SK-N-MC (cell line): ENCODE results near the gene VWA5A.

Source experiments
- EZH2 ChIP-seq: fragments of 200-600 bp; sonication (generic); IDR thresholded peaks from one replicate; pipeline ENCODE4 v1.6.1; 2017; ENCODE audit warnings: antibody characterized with exemption
- FOXP2 ChIP-seq: optimal IDR thresholded peaks from 2 replicates; pipeline ENCODE3; 2011; ENCODE audit warnings: mild to moderate bottlenecking, moderate library complexity; ENCODE audit not compliant: insufficient read depth; ENCODE audit errors: extremely low read length, control extremely low read depth
- POLR2AphosphoS5 ChIP-seq: IDR thresholded peaks from 2 replicates; pipeline ENCODE4 v1.6.1; 2012; ENCODE audit warnings: mild to moderate bottlenecking, low read depth, low read length, borderline replicate concordance

GRCh38 chr11:124190298-124191139 lies 75.3 kb downstream of the VWA5A start:
- TF ChIP-seq EZH2: no peak
- TF ChIP-seq POLR2AphosphoS5: no peak
- no peak for TF ChIP-seq FOXP2
